Left colon (tissue), 2 donors: ENCODE data around the gene HNRNPCL2. TPM values are rescaled to one million over a fixed set of nuclear protein-coding genes. Genes with fewer than 3 reads are reported as not detected.
"Not testable (repeated sequence)": the region's sequence is repeated elsewhere in the genome, so short reads cannot be mapped to it uniquely, and the experiment has no call there.

Experiments used
- ATAC-seq: fragments of 200-7000 bp; cut with Tn5 transposase; one replicate; pipeline ENCODE4 v1.9.1; 2020; ENCODE audit warnings: mild to moderate bottlenecking, moderate library complexity
- DNase-seq, 2 donors: peaks; one replicate each; pipeline ENCODE4 v3.0.0-alpha.2; 2020
- intact Hi-C, 2 donors: fragments of 100-400 bp; cut with DNase I in 1 of 2; cut with micrococcal nuclease in 1 of 2; formaldehyde crosslinking; loops; one replicate each; pipeline versions ENCODE4 v1.11.2 to v1.14.0; 2022; cut with DNase I, micrococcal nuclease
- long read RNA-seq: library from polyadenylated mRNA; unstranded; transcript quantifications from one replicate; pipeline ENCODE4 v2.0.0, GENCODE V29; 2021
- total RNA-seq, 2 donors: library from RNA; stranded (reverse); fragmentation: NEBNext Ultra II Directional; extraction: Animal tissue kit (Norgen Biotek cat#: 25700); gene quantifications; one replicate each; pipeline ENCODE4 v1.2.1, GENCODE V29; 2021
- donor health status: DM: no; HTN: no; CAD: no.
- donor health status: DM: yes; HTN: yes; CAD: no.

The HNRNPCL2 gene
- total RNA-seq: not detected
- long read RNA-seq: 0 reads

DNA sequence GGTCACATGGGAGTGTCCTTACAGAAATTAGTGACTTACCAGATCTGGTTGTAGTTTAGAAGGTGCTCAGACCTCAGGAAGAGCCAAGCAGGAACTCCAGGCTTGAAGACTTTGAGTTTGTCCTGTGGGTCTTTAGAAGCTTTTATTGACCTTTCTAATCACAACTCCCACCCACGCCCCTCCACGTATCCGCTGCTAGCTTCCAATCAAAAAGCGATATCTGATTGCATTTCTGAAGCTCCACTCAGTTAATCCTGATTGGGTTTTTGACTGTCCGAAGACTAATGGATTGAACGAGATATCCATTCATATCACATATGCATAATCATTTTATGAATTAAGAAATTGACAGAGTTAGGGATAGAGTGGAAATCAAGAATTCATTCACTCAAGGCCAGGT, at the start of gene HNRNPCL2:
HNRNPCL2 (minus strand) TSS at position 101 of the 400 bp plus-strand sequence. CDS start 454 bp downstream, outside the sequence.
- intact Hi-C loops, ATAC-seq, DNase-seq: not testable (repeated sequence)

DNA sequence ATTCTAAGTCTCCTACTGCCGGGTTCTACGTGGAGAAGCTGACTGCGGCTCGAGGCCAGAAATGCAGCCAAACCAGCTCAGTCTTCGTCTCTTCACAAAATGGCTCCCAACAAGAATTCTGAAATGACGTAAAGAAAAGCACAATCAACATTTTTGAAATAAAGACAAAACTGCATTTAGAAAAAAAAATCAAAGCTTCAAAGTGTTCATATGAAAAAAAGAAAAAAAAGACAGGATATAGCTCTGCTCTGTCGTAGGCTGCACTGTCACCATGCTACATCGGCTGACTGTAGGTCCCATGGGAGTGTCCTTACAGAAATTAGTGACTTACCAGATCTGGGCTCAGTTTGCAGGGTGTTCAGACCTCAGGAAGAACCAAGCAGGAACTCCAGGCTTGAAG, 48.9 kb upstream of the HNRNPCL2 start, which contains the start of gene HNRNPCL4:
HNRNPCL4 (minus strand) TSS at position 101 of the 400 bp plus-strand sequence. CDS start 164 bp downstream, outside the sequence.
- ATAC-seq, intact Hi-C loops, DNase-seq: not testable (repeated sequence)

- DNase-seq, intact Hi-C loops, ATAC-seq: not testable (repeated sequence)
Measured at GRCh38 chr1:13155909-13156308, 39.3 kb upstream of the HNRNPCL2 start, which contains the start of gene PRAMEF26. PRAMEF26 (minus strand) TSS chr1:13156009; CDS start chr1:13153095, 2,914 bp downstream.

DNA sequence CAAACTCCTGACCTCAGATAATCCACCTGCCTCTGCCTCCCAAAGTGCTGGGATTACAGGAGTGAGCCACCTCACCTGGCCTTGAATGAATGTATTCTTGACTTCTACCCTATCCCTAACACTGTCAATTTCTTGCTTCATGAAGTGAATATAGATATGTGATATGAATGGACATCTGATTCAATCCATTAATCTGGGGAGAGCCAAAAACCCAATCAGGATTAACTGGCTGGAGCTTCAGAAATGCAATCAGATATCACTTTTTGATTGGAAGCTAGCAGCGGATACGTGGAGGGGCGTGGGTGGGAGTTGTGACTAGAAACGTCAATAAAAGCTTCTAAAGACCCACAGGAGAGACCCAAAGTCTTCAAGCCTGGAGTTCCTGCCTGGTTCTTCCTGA, 46.2 kb downstream of the HNRNPCL2 start, which contains the start of gene PRAMEF25:
PRAMEF25 (plus strand) TSS at position 301 of the 400 bp plus-strand sequence. CDS start 2,920 bp downstream, outside the sequence.
- intact Hi-C loops, ATAC-seq, DNase-seq: not testable (repeated sequence)

Other genes starting within 250 kb of the HNRNPCL2 start
- gene PRAMEF4, start 230.7 kb downstream of the HNRNPCL2 start, total RNA-seq: not detected
- not detected for gene PRAMEF10, start 218.6 kb downstream of the HNRNPCL2 start, total RNA-seq
- gene PRAMEF7, start 200.2 kb downstream of the HNRNPCL2 start, total RNA-seq: not detected
- not detected for gene PRAMEF6, start 169.3 kb downstream of the HNRNPCL2 start, total RNA-seq
- not detected for gene PRAMEF27, start 60.3 kb downstream of the HNRNPCL2 start, total RNA-seq
- gene HNRNPCL3, start 56.1 kb downstream of the HNRNPCL2 start, total RNA-seq: not detected
- not detected for gene PRAMEF25, start 46.1 kb downstream of the HNRNPCL2 start, total RNA-seq
- not detected for gene PRAMEF26, start 39.2 kb upstream of the HNRNPCL2 start, total RNA-seq
- gene HNRNPCL4, start 48.8 kb upstream of the HNRNPCL2 start, total RNA-seq: not detected
- not detected for gene PRAMEF9, start 55.0 kb upstream of the HNRNPCL2 start, total RNA-seq
- gene PRAMEF13, start 84.6 kb upstream of the HNRNPCL2 start, total RNA-seq: not detected
- not detected for gene PRAMEF18, start 109.3 kb upstream of the HNRNPCL2 start, total RNA-seq
- gene PRAMEF5, start 137.3 kb upstream of the HNRNPCL2 start, total RNA-seq: not detected
- not detected for gene PRAMEF8, start 168.3 kb upstream of the HNRNPCL2 start, total RNA-seq
- not detected for gene PRAMEF33, start 186.7 kb upstream of the HNRNPCL2 start, total RNA-seq
- gene PRAMEF15, start 198.7 kb upstream of the HNRNPCL2 start, total RNA-seq: not detected
- gene PRAMEF14, start 230.3 kb upstream of the HNRNPCL2 start, total RNA-seq: not detected